GM18498 (cell line): ENCODE results near the gene FAM210B.
"Not testable (repeated sequence)": the region's sequence is repeated elsewhere in the genome, so short reads cannot be mapped to it uniquely, and the experiment has no call there.

Source experiments
- ATAC-seq: cut with Tn5 transposase; IDR thresholded peaks from one replicate; pipeline ENCODE4 v1.9.1; 2021; ENCODE audit warnings: mild to moderate bottlenecking, moderate library complexity; ENCODE audit not compliant: unreplicated experiment

FAM210B gene

DNA sequence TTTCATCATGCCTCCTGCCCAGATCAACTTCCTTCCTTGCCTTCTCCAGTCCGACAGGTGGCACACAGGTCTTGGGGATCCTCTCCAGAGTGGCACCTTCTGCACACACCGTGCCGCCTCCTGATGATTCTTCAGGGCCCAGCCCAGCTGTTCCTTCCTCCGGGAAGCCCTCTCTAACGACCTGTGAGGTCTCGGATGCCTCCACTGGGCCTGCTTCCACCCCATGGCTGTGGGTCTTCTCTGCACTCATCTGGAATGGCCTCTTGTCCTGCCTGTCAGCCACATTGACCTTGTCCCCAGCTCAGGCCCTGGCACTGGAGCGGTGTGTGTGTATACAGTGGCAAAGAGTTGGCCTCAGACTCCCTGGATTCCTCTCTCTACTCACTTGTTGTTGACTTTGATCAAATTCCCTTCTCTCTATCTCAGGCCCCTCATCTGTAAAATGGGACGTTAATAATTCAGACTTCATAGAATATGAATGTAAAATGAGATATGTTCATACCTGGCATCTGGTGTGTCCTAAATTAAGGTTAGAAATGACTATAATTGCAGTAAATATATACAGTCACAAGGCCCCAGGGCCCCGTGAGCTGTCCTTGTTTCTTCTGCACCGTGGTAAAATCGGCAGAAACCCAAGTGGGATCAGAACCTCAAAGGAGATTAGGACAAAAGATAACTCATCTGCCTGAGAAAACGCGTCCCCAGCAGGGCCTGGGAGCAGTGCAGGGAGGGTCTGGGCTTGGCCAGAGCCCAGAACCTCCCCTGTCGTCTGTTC is 1.5 kb downstream of the FAM210B start:
- ATAC-seq = no peak

DNA sequence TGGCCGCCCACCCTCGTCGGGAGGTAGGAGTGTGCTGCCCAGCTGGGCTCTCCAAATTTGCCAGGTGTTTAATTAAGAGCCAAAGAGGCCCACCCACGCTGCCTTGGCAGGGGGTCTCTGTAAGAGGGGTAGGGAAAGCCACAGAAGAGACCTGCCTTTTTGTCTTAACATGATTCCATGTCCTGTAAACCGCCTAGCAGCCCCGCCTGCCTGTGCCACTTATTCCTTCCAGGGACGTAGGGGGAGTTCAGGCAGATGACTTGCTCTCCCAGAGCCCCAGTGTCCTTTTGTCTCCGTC is 2.1 kb downstream of the FAM210B start:
- no peak for ATAC-seq

DNA sequence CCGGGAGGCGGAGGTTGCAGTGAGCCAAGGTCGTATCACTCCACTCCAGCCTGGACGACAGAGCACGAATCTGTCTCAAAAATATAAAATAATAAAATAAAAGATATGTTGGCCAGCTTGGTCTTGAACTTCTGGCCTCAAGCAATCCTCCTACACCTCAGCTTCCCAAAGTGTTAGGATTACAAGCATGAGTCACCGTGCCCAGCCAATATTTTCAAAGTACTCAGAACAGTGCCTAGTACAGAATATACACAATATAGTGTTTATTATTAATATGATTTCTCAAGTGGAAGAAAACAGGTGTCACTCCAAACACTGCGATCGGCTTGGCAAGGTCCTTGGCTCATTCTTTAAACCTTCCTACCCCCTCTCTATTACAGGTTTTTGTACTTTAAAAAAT is 3.1 kb downstream of the FAM210B start:
- no peak for ATAC-seq

DNA sequence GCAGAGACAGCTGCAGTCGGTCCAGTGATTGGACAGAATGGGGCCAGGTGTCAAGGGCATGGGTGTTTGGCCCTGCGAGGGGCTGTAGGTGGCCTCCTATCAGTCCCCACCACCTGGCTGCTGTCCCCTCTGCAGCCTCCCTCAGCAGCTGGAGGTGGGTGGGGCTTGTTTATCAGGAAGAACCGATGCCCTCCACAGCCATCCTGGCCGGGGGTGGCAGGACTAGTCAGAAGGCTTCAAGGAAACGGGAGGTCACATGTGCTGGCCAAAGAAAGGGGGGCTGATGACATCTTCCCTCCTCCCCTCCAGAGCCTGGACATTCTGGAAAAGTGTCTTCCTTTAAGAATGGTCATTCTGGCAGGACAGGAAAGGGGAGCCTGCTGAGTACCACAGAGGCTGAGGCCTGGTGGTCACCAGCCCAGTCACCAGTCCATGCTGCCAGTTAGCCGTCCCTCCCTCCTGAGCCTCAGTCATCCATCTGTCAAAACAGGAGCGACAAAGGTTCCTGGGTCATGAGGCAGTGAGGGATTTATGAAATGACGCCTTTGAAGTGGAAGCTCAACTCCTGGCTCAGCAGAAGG is 4.1 kb downstream of the FAM210B start:
- no peak for ATAC-seq

DNA sequence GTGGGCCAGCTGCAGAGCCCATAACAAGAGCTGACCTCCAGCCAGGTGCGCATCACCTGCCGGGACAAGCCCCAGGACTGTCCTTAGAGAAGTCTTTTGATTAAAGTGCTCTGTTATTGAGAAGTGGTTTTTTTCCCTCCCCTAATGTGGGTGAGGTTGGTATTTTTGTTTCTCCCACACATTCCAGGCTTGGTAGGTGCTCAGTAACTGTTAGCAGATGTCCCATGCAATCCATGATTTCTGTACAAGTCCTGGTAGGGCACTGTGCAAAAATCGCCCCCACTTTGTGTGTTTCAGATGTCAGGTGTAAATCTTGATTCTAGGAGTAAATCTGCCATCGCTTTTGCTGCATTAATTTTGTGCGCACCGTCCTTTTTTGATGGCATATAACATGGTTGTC is 4.7 kb downstream of the FAM210B start:
- ATAC-seq = no peak

DNA sequence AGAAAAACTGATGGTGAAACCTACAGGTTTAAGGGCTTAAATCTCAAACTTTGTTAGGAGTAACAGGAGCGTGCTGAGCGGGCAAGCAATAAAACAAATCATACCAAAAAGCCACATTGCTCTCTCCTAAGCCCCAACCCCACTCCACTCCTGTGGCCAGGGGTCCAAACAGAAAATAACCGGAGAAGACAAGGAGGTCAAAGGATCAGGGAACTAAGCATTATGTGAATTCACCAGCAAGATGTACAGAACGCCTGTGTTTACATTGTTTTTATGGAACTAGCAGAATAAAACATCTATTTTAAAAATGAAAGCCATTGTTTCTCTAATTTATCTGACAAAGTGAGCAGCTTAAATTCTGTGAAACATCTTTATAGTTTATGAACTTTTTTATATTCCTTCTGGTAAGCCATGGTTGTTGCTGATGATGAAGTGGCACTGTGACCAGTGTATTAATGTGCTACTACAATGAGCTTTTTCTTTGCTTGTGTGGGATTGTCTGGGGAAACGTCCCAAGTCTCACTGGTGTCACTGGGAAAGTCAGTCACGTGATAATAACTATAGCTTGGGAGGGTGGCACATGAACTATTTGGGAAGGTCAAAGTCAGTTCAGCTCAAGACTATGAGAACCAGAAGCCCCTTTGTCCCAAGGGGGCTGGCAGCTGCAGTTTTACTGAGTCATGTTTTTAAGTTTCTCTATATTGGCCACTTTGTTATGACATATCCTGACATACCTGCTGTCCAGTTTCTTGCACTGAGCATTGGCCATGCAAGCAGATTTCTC is 9.8 kb downstream of the FAM210B start:
- ATAC-seq = no peak

DNA sequence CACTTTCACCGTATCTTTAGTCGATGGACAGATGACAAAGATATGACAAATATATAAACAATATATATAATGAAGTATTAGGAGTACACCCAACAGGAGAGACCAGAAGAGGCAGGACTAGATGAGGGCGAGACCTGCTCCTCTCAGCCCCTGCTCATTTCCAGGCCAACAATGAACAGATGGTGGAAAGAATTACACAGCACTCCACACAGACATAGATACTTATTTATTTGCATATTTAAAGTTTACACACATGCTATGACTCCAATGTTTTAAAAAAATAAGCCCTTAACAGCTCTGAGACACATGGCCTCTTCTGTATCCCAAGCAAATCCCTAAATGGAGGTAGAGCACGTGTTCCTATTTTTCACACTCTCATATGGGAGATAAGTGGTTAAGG is 10.4 kb downstream of the FAM210B start:
- no peak for ATAC-seq

DNA sequence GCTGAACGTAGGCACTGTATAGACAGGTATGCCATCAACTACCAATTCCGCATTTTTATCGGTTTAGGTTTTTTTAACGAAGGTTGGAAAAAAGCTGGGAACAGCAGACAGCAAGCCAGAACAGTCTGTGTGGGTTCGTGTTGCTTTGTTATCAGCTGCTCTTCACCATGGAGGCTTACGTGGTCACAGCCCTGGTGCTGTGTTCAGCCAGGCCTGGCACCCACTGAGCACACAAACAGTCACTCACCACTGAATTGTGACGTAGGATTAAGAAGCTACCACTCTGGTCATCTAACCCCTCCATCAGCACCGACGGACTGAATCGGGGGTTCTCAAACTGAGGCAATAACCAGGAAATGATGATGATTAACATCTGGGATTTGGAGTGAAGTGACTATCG is 13.2 kb downstream of the FAM210B start:
- ATAC-seq = no peak

DNA sequence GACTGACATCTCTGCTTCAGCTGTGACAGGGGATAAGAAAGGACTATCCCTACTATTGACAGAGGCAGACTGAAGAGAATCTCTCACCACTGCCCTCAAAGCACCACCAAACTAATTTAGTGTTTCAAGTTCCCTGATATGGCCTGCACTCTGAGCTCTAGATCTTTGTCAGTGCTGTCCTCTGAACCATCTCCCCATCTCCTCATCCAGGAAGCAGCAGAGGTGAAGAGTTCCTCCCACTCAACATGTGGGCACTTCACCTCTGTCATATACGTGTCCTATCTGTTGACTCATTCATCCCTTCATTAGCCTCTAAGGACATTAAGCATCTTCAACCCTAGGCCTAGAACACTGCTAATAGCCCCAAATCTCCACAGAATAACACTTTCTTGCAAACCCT is 14.1 kb downstream of the FAM210B start:
- ATAC-seq = no peak

DNA sequence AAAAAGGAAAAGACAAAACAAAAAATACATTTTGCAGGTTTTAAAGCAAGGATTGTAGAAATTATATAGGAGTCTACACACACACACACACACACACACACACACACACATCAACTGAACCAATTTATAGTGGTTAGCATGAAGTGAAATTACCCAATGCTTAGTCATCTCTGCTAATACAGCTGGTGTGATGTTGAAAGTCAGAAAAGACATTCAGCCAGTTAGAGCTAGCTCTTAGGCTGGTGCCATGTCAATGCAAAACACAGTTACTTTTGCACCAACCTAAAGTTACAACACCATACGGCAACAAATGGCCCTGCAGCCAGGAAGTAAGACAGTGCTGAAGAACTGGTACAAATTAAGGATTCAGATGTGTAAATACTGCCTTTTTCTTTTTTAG is 15.2 kb downstream of the FAM210B start:
- ATAC-seq = peak; percentile 68

DNA sequence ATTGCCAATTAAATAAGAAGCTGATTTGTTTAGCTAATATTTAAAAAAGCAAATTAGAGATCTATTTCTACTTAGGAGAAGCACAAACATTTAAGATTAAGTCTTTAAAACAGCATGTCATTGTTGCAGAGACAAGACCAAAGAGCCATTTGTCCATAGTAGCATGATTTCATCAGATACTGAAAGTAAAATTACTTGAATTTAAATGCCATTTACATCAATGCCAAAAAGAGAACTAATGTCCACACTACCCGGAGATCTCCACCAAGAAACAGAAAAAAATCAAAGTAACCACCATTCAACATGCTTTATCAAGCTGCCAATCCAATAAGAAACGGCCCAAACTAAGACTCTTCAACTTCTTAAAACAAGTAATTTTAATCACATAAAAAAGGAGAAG is 17.6 kb downstream of the FAM210B start:
- ATAC-seq = no peak

DNA sequence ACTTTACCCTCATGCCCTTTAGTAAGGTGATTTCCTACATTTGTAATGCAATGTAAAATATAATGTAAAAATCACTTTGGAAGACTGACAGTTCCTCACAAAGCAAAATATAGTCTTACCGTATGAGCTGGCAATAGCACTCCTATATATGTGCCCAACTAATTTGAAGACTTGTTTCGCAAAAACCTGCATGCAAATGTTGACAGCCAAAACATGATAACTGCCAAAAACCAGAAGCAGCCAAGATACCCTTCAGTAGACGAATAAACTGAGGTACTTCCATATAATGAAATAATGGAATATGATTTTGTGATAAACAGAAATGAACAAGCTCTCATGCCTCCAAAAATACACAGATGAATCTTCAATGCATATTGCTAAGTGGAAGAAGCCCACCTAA is 19.6 kb downstream of the FAM210B start:
- no peak for ATAC-seq

DNA sequence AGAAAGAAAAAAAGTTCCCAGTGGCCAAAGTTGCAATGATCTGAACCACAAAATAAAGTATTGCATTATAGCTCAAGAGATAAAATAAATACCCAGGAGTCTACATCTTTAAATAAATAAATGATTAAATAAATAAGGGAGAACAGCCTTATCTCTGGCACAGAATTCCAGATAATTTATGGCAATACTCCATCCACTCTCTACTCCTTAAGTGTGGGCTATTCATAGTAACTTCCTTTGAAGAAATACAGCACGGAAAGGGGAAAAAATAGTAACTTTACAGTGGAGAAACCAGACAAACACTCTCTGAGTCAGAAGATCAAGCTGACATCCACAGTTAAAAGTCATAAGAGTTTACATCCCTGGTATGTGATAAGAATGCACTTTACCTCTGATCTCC is 21.6 kb downstream of the FAM210B start:
- ATAC-seq = no peak

DNA sequence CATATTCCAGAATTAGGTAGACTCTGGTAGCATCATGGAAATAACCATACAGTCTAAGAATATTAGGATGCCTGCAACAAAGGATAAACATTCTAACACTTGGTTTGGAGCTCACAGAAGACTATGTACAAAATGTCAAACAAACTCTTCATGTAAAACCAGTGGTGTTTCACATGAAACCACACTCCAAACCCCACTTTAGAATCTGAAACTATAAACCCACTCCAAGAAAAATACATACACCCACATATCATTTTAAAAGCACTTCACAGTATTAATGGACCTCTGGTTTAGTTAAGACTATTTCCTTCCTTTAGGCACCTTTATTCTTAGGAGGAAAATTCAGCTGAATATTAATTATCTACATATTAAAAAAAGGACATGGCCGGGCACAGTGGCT is 22.7 kb downstream of the FAM210B start:
- ATAC-seq = peak; percentile 63

DNA sequence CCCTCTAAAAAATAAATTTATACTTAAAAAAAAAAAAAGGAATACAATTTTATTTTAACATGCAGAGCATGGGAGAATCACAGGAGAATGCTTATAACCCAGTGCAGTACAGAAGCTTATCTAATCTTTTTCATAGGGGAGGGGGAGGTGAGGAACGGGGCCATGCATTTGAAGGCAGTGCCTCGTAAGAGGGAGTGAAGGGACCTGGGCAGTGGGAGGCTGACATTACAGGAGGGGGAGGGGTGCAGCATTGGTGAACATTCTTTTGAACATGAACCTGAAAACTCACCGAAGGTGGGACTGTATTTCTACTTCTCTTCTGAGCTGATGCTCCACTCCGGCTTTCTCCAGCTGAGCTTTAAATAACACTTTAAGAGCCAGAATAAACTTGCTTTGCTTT is 23.9 kb downstream of the FAM210B start:
- ATAC-seq = no peak

DNA sequence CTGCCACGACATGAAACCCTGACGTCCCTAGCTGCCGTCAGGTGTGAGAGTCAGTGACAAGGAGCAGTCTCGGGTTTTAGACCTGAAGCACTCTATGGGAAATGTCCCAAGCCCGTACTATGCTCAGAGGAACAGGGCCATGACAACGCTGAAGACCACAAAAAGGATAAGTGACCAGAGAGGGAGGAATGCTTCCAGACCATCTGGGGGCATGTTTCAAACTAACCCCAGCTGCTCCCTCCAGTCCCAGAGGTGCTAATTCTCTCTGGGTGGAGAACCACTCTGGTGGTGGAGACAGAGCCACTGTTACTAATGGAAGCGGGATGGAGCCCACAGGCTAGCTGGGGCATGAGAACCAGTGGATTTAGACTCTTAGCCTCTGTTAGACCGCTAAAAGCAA is 24.6 kb downstream of the FAM210B start:
- no peak for ATAC-seq

DNA sequence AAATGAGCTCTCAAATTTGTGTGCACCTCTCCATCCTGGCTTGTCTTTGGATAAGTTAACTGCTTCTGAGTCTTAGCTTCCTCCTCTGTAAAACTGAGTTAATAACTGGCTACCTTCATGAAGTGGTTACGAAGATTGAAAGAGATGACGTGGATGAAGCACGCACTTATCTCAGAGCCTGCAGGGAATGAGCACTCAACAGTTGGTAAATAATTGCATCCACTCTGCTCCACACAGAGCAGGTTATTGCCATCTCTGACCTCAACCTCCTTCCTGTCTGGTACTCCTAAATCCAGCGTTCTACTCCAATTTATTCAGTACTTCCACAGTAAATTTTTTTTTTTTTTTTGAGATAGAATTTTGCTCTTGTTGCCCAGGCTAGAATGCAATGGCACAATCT is 26.4 kb downstream of the FAM210B start:
- ATAC-seq = no peak

DNA sequence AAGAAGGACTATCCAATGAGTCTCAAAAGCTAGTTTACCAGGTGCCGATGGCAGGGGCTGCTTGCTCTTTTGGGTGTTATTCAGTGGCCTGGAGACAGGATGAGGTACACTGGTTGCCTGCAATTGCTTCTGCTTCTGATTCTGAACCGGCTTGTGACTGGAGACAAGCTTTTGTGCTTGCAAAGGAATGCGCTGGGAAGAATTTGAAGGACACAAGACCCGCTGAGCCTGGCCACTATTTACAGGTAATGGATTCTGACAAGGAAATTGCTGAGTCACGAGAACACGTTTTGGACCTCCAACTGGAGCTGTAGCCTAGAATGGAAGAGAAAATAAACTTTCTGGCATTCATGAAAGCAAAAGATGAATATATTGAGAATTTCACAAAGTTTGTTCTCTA is 27.4 kb downstream of the FAM210B start:
- no peak for ATAC-seq

DNA sequence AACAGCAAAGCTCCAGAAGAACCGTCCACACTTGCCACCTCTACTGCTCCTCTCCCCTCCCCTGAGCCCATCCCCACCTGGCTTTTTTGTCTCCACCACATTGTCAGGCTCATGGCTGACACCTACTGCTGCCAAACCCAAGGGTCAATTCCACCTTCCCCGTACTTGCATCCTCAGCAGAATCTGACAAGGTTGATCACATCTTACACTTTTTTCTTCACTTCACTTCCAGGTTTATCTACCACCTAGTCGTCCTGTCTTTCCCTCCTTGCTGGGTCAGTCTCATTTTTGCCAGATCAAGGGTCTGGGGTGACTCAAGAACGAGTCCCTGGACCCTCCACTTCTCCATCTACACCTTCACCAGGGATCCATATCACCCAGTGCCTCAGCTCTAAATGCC is 30.1 kb downstream of the FAM210B start:
- no peak for ATAC-seq

DNA sequence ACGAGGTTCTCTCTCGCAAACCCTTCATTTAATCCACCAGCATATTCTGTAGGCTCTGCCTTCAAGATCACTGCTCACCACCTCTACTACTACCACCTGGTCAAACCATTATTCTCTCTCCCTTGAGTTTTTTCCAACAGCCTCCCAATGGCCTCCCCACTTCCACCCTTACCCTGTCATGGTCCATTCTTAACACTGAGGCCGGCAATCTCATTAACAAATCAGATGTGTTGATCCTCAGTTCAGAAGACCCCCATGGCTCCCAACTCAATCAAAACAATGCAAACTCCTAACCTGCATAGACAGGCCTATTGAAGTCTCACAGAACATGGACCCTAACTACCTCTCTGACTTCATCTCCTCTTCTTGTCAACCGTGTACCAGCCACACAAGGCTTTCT is 31.0 kb downstream of the FAM210B start:
- ATAC-seq = no peak

DNA sequence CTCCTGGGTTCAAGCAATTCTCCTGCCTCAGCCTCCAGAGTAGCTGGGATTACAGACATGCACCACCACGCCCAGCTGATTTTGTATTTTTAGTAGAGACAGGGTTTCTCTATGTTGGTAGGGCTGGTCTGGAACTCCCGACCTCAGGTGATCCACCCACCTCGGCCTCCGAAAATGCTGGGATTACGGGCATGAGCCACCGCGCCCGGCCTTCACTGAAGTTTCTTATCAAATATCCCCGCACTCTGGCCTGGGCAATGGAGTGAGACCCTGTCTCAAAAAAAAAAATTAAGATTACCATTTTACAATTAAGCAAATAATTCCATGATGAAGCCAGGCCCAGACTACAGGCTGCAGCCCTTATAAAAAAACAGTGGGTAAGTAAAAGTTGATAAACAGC is 31.6 kb downstream of the FAM210B start:
- ATAC-seq = not testable (repeated sequence)

DNA sequence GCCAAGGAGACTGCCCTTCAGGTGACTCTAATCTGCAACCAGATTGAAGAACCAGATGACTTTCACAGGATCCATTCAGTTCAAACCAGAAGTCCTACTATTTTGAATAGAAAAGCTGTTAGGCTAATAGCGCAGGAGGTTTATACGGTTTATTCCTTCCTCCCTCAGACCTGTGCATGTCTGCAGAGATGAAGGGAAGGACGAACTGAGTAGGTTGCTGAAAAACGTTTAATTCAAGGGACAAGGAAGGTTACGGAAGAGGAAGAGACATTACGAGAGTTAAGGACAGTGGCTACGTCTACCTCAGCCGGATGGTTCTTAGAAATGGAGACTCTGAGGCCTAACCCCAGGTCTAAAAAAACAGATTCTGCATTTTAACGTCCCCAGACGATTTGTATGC is 32.3 kb downstream of the FAM210B start:
- ATAC-seq = no peak
